Astrocyte of the spinal cord (primary cell): ENCODE results near the gene CDK5RAP2.

ENCODE experiments used
- DNase-seq: peaks from one replicate; pipeline ENCODE4 v3.0.0; 2011; ENCODE audit warnings: low read depth, low spot score
- H3K4me3 ChIP-seq: 2 replicates; pipeline ENCODE4 v1.5.1; 2011; ENCODE audit warnings: low read depth, mild to moderate bottlenecking, low read length, moderate library complexity
- CTCF ChIP-seq: IDR thresholded peaks from 2 replicates; pipeline ENCODE4 v1.5.1; 2012; ENCODE audit warnings: low read depth, mild to moderate bottlenecking, low read length, inconsistent platforms
- in situ Hi-C: cut with HindIII; loops from 2 replicates; pipeline ENCODE4 v1.10.0; 2017; ENCODE audit warnings: low sequenced_read_pairs

Gene CDK5RAP2

GRCh38 chr9:120395376-120395775 is 184.6 kb downstream of the CDK5RAP2 start:
- in situ Hi-C loops: no loop called here
- DNase-seq: no peak
- TF ChIP-seq CTCF: no peak
- H3K4me3 ChIP-seq: no peak overlapping the region

DNA sequence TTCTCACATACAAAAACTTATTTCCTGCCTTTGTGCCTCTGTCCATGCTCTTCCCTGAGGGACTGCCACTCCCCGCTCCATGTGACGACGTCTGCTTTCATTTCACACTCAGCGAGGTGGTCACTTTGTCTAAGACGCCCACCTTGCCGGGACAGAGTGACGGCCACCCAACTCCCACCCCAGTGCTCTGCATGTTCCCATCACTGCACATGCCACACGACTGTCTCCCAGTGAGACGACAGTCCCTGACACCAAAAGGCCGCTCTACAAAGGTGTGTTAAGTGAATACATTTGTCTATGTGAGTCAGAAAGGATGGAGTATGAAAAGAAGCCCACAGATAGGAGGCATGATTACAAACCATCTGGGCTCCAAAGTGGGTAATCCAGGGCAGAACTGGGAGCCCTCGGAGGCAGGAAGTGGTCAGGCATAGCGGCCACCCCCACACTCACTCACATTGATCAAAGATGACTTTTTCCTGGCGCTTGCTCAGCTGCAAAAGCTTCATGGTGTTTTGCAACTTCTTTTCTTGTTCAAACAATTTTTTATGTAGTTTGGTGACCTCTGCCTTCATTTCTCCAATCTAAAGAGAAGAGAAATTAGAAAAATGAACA is 185.8 kb downstream of the CDK5RAP2 start:
- peak; percentile 90 for DNase-seq
- in situ Hi-C loops: no loop called here
- no peak for TF ChIP-seq CTCF
- H3K4me3 ChIP-seq: no peak overlapping the region

DNA sequence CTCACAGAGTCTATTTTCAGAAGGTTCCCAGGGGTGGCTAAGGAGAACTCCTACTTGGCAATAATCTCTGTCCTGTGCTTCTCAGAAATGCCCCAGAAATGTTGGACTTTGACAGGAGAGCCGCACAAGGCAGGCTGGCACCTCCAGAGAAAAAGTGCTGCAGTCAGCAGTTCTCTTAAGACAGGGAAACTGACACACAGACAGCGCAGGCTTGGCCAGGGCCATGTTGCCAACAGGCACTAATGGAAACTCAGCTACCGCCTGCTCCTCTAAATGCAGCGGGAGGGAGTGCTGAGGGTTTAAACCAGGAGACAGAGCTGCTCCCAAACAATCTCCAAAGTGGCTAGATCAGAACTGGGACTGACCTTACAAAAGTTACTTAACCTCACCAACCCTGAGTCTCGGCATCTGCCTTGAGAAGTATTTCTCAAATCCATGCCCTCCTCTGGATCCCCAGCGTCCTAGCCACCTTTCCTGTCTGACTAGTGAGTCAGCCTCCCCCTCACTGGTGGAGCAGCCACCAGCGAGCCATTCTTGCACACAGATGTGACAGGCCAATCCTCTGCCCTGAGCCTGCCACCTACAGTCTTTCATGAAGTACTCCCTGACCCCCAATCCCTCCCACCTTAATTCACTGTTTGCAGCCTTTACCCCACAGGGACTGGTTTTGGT is 186.4 kb downstream of the CDK5RAP2 start:
- DNase-seq: no peak
- TF ChIP-seq CTCF: no peak
- no peak overlapping the region for H3K4me3 ChIP-seq
- in situ Hi-C loops: no loop called here

- no peak for TF ChIP-seq CTCF
- in situ Hi-C loops: no loop called here
Observed at GRCh38 chr9:120392711-120393110, 187.3 kb downstream of the CDK5RAP2 start.

DNA sequence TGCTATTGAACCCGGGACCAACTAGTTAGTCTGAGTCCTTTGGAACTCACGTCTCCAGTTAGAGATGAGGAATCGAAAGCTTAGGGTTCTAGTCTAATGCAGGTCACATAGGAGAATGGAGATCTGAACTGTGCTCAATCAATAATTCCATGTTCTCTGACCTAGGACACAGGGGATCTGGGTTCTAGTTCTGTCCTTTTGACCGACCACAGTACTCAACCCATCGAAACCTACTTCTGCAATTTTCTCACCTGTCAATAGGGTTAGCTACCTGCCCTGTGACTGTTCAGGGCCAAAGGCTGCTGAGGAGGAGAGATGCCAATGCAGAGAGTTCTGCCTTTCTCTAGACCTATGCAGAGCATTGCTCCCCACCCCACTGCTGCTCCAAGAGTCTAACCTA is 187.7 kb downstream of the CDK5RAP2 start:
- in situ Hi-C loops: no loop called here
- no peak overlapping the region for H3K4me3 ChIP-seq
- no peak for TF ChIP-seq CTCF
- DNase-seq: no peak

More at GRCh38 chr9:120392711-120393110, 187.3 kb downstream of the CDK5RAP2 start:
- H3K4me3 ChIP-seq: no peak overlapping the region
- no peak for DNase-seq

DNA sequence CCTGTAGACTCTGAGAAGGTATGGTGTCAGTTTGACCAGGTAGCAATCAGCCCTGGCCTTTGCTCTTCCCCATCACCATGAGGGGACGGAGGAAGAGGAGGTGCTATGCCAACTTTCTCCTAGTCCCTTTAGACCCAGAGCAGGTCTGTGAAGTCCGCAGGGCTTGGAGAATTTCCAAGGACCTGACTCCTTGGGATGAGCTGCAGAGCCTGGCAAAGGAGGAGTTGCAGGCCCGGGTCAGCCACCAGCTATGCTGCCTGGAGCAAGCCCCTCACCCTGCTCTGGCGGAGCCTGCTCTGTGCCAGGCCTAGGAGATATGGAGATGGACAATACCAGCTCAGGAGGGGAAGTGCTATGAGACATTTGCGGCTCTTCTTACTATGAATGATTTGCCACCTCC is 188.3 kb downstream of the CDK5RAP2 start:
- H3K4me3 ChIP-seq: no peak overlapping the region
- no peak for DNase-seq
- in situ Hi-C loops: no loop called here
- TF ChIP-seq CTCF: no peak
